ENCODE measurements around the gene DISP3. TPM values are rescaled to one million over a fixed set of nuclear protein-coding genes. Genes with fewer than 3 reads are reported as not detected.

Gene DISP3
- total RNA-seq, 1 donor from 2014 or later = 4.7 TPM

- Mint-ChIP-seq H3K27me3 (peaks cover 70% of the 10 kb centered on the region), H3K4me1 (ENCODE audit: unreplicated experiment) (no peaks in the 10 kb centered on the region), H3K4me3 (no peak overlapping the region), H3K36me3 (no peaks in the 10 kb centered on the region), H3K27ac (no peak overlapping the region), H3K9me3 (no peaks in the 10 kb centered on the region)
- TF ChIP-seq CTCF (conservative IDR thresholded peaks at IDR 0.05) = no peak
- DNase-seq (ENCODE audit: extremely low spot score, unreplicated experiment) = peak; percentile 87
These were observed 71.8 kb downstream of the DISP3 start for GRCh38 chr1:11550664-11551283.

- Mint-ChIP-seq H3K36me3 (no peaks in the 10 kb centered on the region), H3K27ac (no peak overlapping the region), H3K4me1 (ENCODE audit: unreplicated experiment) (peaks cover 10% of the 10 kb centered on the region), H3K4me3 (no peak overlapping the region), H3K27me3 (peaks cover 90% of the 10 kb centered on the region), H3K9me3 (no peaks in the 10 kb centered on the region)
- DNase-seq (ENCODE audit: extremely low spot score, unreplicated experiment) = no peak
- TF ChIP-seq CTCF (conservative IDR thresholded peaks at IDR 0.05) = no peak
These were observed 79.3 kb downstream of the DISP3 start for GRCh38 chr1:11558276-11558675.

GRCh38 chr1:11558871-11559590, 80.1 kb downstream of the DISP3 start:
- H3K36me3 Mint-ChIP-seq = no peaks in the 10 kb centered on the region
- TF ChIP-seq CTCF (conservative IDR thresholded peaks at IDR 0.05) = no peak
- H3K4me1 Mint-ChIP-seq (ENCODE audit: unreplicated experiment) = peaks cover 18% of the 10 kb centered on the region
- no peak overlapping the region for H3K27ac Mint-ChIP-seq
- H3K9me3 Mint-ChIP-seq = no peaks in the 10 kb centered on the region
- no peak for DNase-seq (ENCODE audit: extremely low spot score, unreplicated experiment)
- H3K4me3 Mint-ChIP-seq = no peak overlapping the region
- H3K27me3 Mint-ChIP-seq = peaks cover 92% of the 10 kb centered on the region

- Mint-ChIP-seq H3K9me3 (no peaks in the 10 kb centered on the region), H3K27me3 (peaks cover 88% of the 10 kb centered on the region), H3K27ac (no peak overlapping the region), H3K4me3 (no peak overlapping the region), H3K4me1 (ENCODE audit: unreplicated experiment) (peaks cover 20% of the 10 kb centered on the region), H3K36me3 (no peaks in the 10 kb centered on the region)
- TF ChIP-seq CTCF (conservative IDR thresholded peaks at IDR 0.05) = no peak
- no peak for DNase-seq (ENCODE audit: extremely low spot score, unreplicated experiment)
These were observed 80.6 kb downstream of the DISP3 start for GRCh38 chr1:11559591-11559970.

- Mint-ChIP-seq H3K36me3 (no peaks in the 10 kb centered on the region), H3K4me3 (no peak overlapping the region), H3K9me3 (no peaks in the 10 kb centered on the region), H3K4me1 (ENCODE audit: unreplicated experiment) (peaks cover 20% of the 10 kb centered on the region), H3K27me3 (peaks cover 83% of the 10 kb centered on the region), H3K27ac (no peak overlapping the region)
- DNase-seq (ENCODE audit: extremely low spot score, unreplicated experiment) = no peak
- TF ChIP-seq CTCF (conservative IDR thresholded peaks at IDR 0.05) = no peak
These were observed 81.1 kb downstream of the DISP3 start for GRCh38 chr1:11560061-11560460.
